Measurements from ENCODE around the gene PDE1A.

Gene PDE1A

DNA sequence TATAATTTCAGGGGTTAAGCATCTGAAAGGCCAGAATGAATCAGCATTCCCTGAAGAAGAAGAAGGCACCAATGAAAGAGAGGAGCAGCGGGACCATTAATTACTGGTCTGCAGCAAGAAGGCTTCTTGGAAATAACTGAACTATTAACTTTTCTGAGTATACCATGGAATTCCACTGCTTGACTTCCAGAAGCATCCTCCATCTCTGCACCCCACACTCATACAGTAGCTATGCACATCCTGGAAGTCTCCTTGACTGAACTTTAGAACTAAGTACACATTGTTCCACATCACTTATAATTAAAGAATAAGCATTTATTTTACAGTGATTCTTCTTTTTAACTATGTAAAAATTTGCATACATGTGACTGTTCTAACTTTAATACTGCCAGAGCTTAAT, 309.6 kb downstream of the PDE1A start:
- no peak overlapping the region for H3K4me3 ChIP-seq (ENCODE audit: low read depth, low read length)
- no peak for TF ChIP-seq CTCF (IDR thresholded peaks at IDR 0.05)
- no peaks in the 10 kb centered on the region for H3K9me3 ChIP-seq (ENCODE audit: control insufficient read depth, low read length)
- H3K36me3 ChIP-seq (ENCODE audit: control insufficient read depth, insufficient read depth, low read length) = no peaks in the 10 kb centered on the region
- no peaks in the 10 kb centered on the region for H3K4me1 ChIP-seq
- H3K4me2 ChIP-seq (ENCODE audit: low read length) = no peak overlapping the region
- H3K9ac ChIP-seq = no peak overlapping the region
- no peak overlapping the region for H3K27ac ChIP-seq
- H3K27me3 ChIP-seq (ENCODE audit: control insufficient read depth, insufficient read depth, low read length) = no peaks in the 10 kb centered on the region
- H3K79me2 ChIP-seq = no peaks in the 10 kb centered on the region
- no peak overlapping the region for H2AFZ ChIP-seq

- Histone ChIP-seq H3K27ac (no peak overlapping the region), H3K27me3 (ENCODE audit: control insufficient read depth, insufficient read depth, low read length) (no peaks in the 10 kb centered on the region), H2AFZ (no peak overlapping the region), H3K9ac (no peak overlapping the region), H3K9me3 (ENCODE audit: control insufficient read depth, low read length) (no peaks in the 10 kb centered on the region), H3K36me3 (ENCODE audit: control insufficient read depth, insufficient read depth, low read length) (no peaks in the 10 kb centered on the region), H3K4me2 (ENCODE audit: low read length) (no peak overlapping the region), H3K4me3 (ENCODE audit: low read depth, low read length) (no peak overlapping the region), H3K4me1 (no peaks in the 10 kb centered on the region), H3K79me2 (no peaks in the 10 kb centered on the region)
- TF ChIP-seq CTCF (IDR thresholded peaks at IDR 0.05) = no peak
Measured at GRCh38 chr2:182116774-182117173, 310.1 kb downstream of the PDE1A start.

DNA sequence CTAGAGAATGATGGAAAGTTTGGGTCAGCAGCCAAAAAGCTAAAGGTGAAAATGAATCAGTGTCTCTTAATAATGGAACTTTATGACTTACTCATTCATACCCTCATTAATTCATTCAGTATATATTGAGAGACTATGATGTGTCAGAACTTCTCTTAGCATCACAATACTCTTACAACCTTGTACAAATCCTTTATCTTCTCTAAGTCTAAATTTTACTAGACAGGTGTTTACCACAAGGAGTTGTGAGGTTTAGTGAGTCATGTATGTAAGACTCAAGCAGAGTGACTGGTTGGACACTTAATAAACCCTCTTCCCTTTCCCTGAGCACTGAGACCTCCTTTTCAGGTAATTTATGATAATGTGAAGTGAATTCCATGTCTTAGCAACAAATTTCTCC, 311.6 kb downstream of the PDE1A start:
- H2AFZ ChIP-seq = no peak overlapping the region
- H3K36me3 ChIP-seq (ENCODE audit: control insufficient read depth, insufficient read depth, low read length) = no peaks in the 10 kb centered on the region
- no peak overlapping the region for H3K9ac ChIP-seq
- no peaks in the 10 kb centered on the region for H3K27me3 ChIP-seq (ENCODE audit: control insufficient read depth, insufficient read depth, low read length)
- TF ChIP-seq CTCF (IDR thresholded peaks at IDR 0.05) = no peak
- no peak overlapping the region for H3K4me3 ChIP-seq (ENCODE audit: low read depth, low read length)
- no peaks in the 10 kb centered on the region for H3K4me1 ChIP-seq
- no peaks in the 10 kb centered on the region for H3K9me3 ChIP-seq (ENCODE audit: control insufficient read depth, low read length)
- H3K79me2 ChIP-seq = no peaks in the 10 kb centered on the region
- H3K27ac ChIP-seq = no peak overlapping the region
- no peak overlapping the region for H3K4me2 ChIP-seq (ENCODE audit: low read length)

DNA sequence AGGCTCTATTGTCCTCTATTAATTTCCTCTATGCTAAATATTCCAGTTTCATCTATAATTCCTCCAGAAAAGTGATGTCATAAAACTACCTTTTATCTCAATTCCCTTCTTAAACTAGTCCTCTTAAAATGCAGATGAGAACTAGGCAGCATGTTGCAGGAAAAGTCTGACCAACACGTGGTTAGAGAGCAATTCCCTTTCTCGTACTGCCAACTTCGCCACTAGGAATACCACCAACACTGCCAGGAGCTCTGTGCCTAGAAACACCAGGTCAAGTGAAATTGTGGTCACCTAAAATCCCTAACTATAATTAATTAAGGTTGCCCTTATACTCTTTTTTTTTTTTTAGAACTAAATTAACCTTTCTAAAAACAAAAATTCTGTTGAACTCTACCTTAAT, 313.5 kb downstream of the PDE1A start:
- Histone ChIP-seq H3K79me2 (no peaks in the 10 kb centered on the region), H3K27ac (no peak overlapping the region), H3K4me2 (ENCODE audit: low read length) (no peak overlapping the region), H3K36me3 (ENCODE audit: control insufficient read depth, insufficient read depth, low read length) (no peaks in the 10 kb centered on the region), H3K9ac (no peak overlapping the region), H2AFZ (no peak overlapping the region), H3K27me3 (ENCODE audit: control insufficient read depth, insufficient read depth, low read length) (no peaks in the 10 kb centered on the region), H3K9me3 (ENCODE audit: control insufficient read depth, low read length) (no peaks in the 10 kb centered on the region), H3K4me3 (ENCODE audit: low read depth, low read length) (no peak overlapping the region), H3K4me1 (no peaks in the 10 kb centered on the region)
- no peak for TF ChIP-seq CTCF (IDR thresholded peaks at IDR 0.05)

GRCh38 chr2:182110347-182110746, 316.5 kb downstream of the PDE1A start:
- Histone ChIP-seq H3K4me3 (ENCODE audit: low read depth, low read length) (no peak overlapping the region), H3K4me1 (no peaks in the 10 kb centered on the region), H3K4me2 (ENCODE audit: low read length) (no peak overlapping the region), H3K9ac (no peak overlapping the region), H3K79me2 (no peaks in the 10 kb centered on the region), H3K9me3 (ENCODE audit: control insufficient read depth, low read length) (no peaks in the 10 kb centered on the region), H2AFZ (no peak overlapping the region), H3K27me3 (ENCODE audit: control insufficient read depth, insufficient read depth, low read length) (no peaks in the 10 kb centered on the region), H3K27ac (no peak overlapping the region), H3K36me3 (ENCODE audit: control insufficient read depth, insufficient read depth, low read length) (no peaks in the 10 kb centered on the region)
- no peak for TF ChIP-seq CTCF (IDR thresholded peaks at IDR 0.05)

Data from parathyroid adenoma (tissue), 2 donors.